Measurements from ENCODE around the gene RAD51C. TPM values are rescaled to one million over a fixed set of nuclear protein-coding genes. Genes with fewer than 3 reads are reported as not detected.
"Not testable (repeated sequence)": the region's sequence is repeated elsewhere in the genome, so short reads cannot be mapped to it uniquely, and the experiment has no call there.

RAD51C gene
- total RNA-seq, 2 experiments from 2014 or later = 73.3 to 76.8 TPM

- ChIA-PET CTCF (no interaction called here), POLR2A (no interaction called here)
- intact Hi-C loops (cut with micrococcal nuclease) = no loop called here
- Mint-ChIP-seq H3K27ac (no peak overlapping the region), H3K4me1 (ENCODE audit: low read depth) (no peaks in the 10 kb centered on the region), H3K9me3 (no peaks in the 10 kb centered on the region), H3K27me3 (peaks cover 31% of the 10 kb centered on the region), H3K36me3 (ENCODE audit: low read depth) (no peaks in the 10 kb centered on the region), H3K4me3 (no peak overlapping the region)
- no peak for TF ChIP-seq CTCF (IDR thresholded peaks at IDR 0.05)
- DNase-seq (no peak), ATAC-seq (no peak)
These were observed 72.0 kb downstream of the RAD51C start for GRCh38 chr17:58764373-58764772.

GRCh38 chr17:58778482-58778881 lies 86.1 kb downstream of the RAD51C start:
- DNase-seq; H3K27me3 Mint-ChIP-seq; CTCF ChIA-PET; POLR2A ChIA-PET; H3K27ac Mint-ChIP-seq; H3K36me3 Mint-ChIP-seq (ENCODE audit: low read depth); H3K9me3 Mint-ChIP-seq; H3K4me1 Mint-ChIP-seq (ENCODE audit: low read depth); intact Hi-C loops (cut with micrococcal nuclease); H3K4me3 Mint-ChIP-seq; ATAC-seq: not testable (repeated sequence)

GRCh38 chr17:58779446-58779845 lies 87.0 kb downstream of the RAD51C start:
- ChIA-PET CTCF (no interaction called here), POLR2A (no interaction called here)
- Mint-ChIP-seq H3K4me3 (no peak overlapping the region), H3K36me3 (ENCODE audit: low read depth) (no peaks in the 10 kb centered on the region), H3K27ac (no peak overlapping the region), H3K4me1 (ENCODE audit: low read depth) (no peaks in the 10 kb centered on the region), H3K27me3 (peaks cover 2% of the 10 kb centered on the region), H3K9me3 (no peaks in the 10 kb centered on the region)
- intact Hi-C loops (cut with micrococcal nuclease) = no loop called here
- ATAC-seq (no peak), DNase-seq (no peak)
- TF ChIP-seq CTCF (IDR thresholded peaks at IDR 0.05) = no peak

GRCh38 chr17:58783380-58783779 lies 91.0 kb downstream of the RAD51C start:
- Mint-ChIP-seq H3K9me3 (no peaks in the 10 kb centered on the region), H3K27me3 (peaks cover 2% of the 10 kb centered on the region), H3K36me3 (ENCODE audit: low read depth) (no peaks in the 10 kb centered on the region), H3K4me1 (ENCODE audit: low read depth) (peaks cover 5% of the 10 kb centered on the region), H3K27ac (no peak overlapping the region), H3K4me3 (no peak overlapping the region)
- no peak for TF ChIP-seq CTCF (IDR thresholded peaks at IDR 0.05)
- ChIA-PET POLR2A (no interaction called here), CTCF (no interaction called here)
- intact Hi-C loops (cut with micrococcal nuclease) = no loop called here
- no peak for DNase-seq
- no peak for ATAC-seq

- H3K36me3 Mint-ChIP-seq (ENCODE audit: low read depth) = no peaks in the 10 kb centered on the region
- ATAC-seq (no peak), DNase-seq (no peak)
- TF ChIP-seq CTCF (IDR thresholded peaks at IDR 0.05) = no peak
- H3K27me3 Mint-ChIP-seq = peaks cover 2% of the 10 kb centered on the region
- H3K4me3 Mint-ChIP-seq = no peak overlapping the region
- intact Hi-C loops (cut with micrococcal nuclease) = no loop called here
- H3K4me1 Mint-ChIP-seq (ENCODE audit: low read depth) = peaks cover 9% of the 10 kb centered on the region
- POLR2A ChIA-PET = no interaction called here
- H3K27ac Mint-ChIP-seq = no peak overlapping the region
- CTCF ChIA-PET = no interaction called here
- no peaks in the 10 kb centered on the region for H3K9me3 Mint-ChIP-seq
These were observed 92.7 kb downstream of the RAD51C start for GRCh38 chr17:58785097-58785496.

Other genes with a start within 250 kb of the RAD51C start
- gene HSF5, start 204.2 kb upstream of the RAD51C start, total RNA-seq = 1 to 10 TPM; 3.2 to 3.9 TPM
- 10 to 100 TPM; 73.3 to 82.1 TPM for gene MTMR4, start 178.0 kb upstream of the RAD51C start, total RNA-seq
- under 1 TPM; 0.23 to 0.31 TPM for gene TEX14, start 557 bp upstream of the RAD51C start, total RNA-seq
- gene PPM1E, start 63.3 kb downstream of the RAD51C start, total RNA-seq = under 1 TPM in 1 of 2 experiments, not detected in 1; 0.07 TPM